GM21390 (cell line): ENCODE data around the gene RECQL5.
A peak's percentile ranks its signal among the peaks of the same experiment; 100 is the strongest.
"Not testable (repeated sequence)": the region's sequence is repeated elsewhere in the genome, so short reads cannot be mapped to it uniquely, and the experiment has no call there.

Experiments
- ATAC-seq: cut with Tn5 transposase; IDR thresholded peaks from one replicate; pipeline ENCODE4 v1.9.1; 2021; ENCODE audit not compliant: unreplicated experiment

RECQL5 gene

GRCh38 chr17:75595920-75596313 is 71.0 kb downstream of the RECQL5 start:
- no peak for ATAC-seq

DNA sequence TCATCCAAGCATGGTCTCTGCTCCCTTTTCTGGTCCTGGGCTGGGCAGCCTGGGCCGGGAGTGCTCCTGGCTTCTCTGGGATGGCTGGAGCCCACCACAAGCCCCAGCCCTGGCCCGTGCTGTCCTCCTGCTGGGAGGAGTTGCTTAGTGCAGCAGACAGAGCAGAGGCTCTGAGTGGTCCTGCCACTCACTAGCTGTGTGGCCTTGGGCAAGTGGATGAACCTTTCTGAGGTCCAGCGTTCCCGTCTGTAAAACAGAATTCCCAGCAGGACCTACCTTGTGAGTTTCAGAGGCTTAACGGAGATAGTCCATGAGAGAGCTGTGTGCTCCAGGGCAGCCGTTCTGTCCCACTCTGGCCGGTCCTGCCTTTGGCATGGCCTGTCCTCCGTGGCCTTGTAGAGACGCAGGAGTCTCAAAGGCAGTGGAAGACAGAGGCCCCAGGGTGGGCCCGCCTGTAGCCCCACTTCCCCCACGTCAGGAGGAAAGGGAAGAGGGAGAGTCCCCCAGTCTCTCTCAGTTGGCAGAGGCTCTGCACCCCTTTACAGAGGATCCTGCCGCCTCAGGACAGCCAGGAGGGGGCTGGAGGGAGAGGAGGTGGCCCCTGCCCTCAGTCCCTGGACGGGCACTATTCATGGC is 71.6 kb downstream of the RECQL5 start:
- no peak for ATAC-seq

DNA sequence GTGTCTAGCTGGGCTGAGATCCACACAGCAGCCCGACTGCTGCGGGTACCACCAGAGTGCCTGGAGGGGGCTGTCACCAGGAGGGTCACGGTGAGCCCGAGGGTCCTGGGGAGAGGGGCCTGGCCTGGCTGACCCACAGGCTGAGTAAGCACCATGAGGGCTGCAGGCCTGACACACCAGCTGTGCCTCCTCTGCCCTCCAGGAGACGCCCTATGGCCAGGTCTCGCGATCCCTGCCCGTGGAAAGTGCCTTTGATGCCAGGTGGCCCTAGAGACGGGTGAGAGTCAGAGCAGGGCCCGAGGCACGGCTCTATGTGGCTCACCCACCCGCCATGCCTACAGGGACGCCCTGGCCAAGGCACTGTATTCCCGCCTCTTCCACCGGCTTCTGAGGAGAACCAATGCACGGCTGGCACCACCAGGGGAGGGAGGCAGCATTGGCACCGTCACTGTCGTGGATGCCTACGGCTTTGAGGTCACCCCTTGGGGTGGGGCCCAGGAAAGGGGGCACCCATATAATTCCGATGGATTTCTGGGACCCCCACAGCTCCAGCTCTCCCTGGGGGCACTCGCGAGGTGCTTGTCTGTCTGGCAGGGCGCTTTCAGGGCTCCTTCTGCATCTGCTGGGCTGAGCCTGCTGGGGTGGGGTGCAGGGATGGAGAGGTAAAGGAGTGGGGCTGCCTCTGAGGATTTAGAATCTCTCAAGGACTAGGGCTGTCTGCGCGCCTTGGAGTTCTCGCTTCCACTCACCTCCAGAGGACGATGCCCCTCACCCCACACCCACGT is 72.3 kb downstream of the RECQL5 start:
- no peak for ATAC-seq

DNA sequence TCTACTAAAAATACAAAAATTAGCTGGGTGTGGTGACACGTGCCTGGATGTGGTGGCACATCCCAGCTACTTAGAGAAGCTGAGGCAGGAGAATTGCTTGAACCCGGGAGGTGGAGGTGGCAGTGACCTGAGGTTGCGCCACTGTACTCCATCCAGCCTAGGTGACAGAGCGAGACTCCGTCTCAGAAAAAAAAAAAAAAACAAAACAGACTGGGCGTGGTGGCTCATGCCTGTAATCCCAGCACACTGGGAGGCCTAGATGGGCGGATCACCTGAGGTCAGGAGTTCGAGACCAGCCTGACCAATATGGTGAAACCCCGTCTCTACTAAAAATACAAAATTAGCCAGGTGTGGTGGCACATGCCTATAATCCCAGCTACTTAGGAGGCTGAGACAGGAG is 73.5 kb downstream of the RECQL5 start:
- ATAC-seq, result not testable (repeated sequence)

- no peak for ATAC-seq
Observed at GRCh38 chr17:75592348-75593020, 74.5 kb downstream of the RECQL5 start.

DNA sequence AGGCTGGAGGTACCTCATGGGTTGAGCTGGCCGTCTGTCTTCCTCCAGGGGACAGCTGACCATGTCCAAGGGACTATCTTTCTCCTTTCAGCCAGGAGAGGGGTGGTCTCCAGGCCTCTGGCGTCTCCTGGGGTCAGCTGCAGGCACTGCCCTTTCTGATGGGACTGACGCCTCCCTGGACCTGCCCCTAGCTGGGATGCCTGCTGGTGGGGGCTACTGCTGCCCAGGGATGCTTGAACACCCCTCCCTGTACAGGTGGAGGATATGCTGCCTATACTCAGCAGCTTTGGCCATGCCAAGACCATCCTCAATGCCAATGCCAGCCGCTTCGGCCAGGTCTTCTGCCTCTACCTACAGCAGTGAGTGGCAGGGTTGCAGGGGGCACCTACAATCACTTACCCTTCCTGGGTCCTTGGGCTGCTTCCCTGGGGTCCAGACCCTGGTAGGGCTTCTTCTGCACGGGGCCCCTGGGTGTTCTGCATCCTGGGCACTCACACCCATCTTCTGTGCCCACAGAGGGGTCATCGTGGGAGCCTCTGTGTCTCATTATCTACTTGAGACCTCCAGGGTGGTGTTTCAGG is 75.1 kb downstream of the RECQL5 start:
- no peak for ATAC-seq

GRCh38 chr17:75590849-75591721 is 75.9 kb downstream of the RECQL5 start:
- no peak for ATAC-seq

DNA sequence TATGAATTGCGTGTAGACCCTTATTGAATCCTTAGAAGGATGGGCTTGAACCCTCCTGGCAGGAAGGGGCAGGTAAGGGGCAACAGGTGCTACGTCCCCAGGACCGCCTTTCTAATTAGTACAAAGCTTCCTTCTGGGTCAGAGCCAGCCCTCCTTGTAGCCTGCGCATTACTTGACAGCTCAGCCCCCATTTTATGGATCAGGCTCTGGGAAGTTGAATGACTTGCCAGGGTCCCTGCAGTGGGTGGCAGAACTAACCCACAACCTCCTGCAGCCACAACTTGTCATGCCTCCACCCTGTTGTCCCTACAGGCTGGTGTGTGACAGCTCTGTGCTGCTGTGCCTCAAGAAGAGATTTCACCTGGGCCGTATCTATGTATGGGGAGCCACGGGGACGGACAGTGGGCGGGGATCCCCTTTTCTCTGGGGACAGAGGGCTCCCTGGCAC is 76.6 kb downstream of the RECQL5 start:
- ATAC-seq, result no peak

- ATAC-seq, result no peak
Observed at GRCh38 chr17:75589919-75590303, 77.0 kb downstream of the RECQL5 start.

GRCh38 chr17:75589012-75589918 is 77.7 kb downstream of the RECQL5 start:
- ATAC-seq, result peak; percentile 71

DNA sequence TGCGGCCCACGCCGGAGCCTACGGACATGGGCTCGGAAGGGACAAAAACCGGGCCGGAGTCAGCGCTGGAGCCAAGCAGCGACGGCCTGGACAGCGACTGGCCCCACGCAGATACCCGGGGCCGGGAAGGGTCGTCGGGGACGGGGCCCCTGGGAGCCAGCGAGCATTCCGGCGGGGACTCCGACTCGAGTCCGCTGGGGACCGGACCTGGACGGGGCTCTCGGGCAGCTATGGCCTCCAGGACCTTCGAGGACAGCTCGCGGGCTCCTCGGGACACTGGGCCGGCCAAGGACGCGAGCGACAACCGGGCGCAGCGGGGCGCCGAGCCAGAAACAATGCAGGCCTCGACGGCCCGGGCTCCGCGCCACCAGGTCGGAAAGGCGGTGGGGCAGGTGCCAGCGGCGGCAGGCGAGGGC is 78.3 kb downstream of the RECQL5 start:
- ATAC-seq, result peak; percentile 16

- ATAC-seq, result no peak
Observed at GRCh38 chr17:75587675-75588595, 79.0 kb downstream of the RECQL5 start, which contains the start of gene MYO15B. Gene MYO15B (plus strand): TSS chr17:75587800. CDS start chr17:75588058, 258 bp downstream.

- ATAC-seq, result no peak
Observed at GRCh38 chr17:75584849-75585175, 82.1 kb downstream of the RECQL5 start.

DNA sequence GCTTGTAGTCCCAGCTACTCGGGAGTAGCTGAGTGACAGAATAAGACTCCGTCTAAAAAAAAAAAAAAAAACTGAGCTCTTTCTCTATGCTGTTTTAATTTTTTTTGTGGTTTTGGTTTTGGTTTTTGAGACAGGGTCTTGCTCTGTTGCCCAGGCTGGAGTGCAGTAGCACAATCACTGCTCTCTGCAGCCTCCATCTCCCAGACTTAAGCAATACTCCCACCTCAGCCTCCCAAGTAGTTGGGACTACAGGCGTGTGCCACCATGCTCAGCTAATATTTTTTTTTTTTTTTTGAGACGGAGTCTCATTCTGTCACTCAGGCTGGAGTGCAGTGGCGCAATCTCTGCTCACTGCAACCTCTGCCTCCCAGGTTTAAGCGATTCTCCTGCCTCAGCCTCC is 83.8 kb downstream of the RECQL5 start:
- not testable (repeated sequence) for ATAC-seq

- ATAC-seq, result not testable (repeated sequence)
Observed at GRCh38 chr17:75581121-75581725, 85.7 kb downstream of the RECQL5 start.
